Right lobe of liver (tissue), 4 donors: ENCODE measurements around the gene KDM4D.
"Not testable (repeated sequence)": the region's sequence is repeated elsewhere in the genome, so short reads cannot be mapped to it uniquely, and the experiment has no call there.

Source experiments
- CTCF ChIP-seq, 4 donors: fragments of 200-600 bp in 3 of 4; fragments of 450-650 bp in 1 of 4; IDR thresholded peaks; one replicate each; pipeline versions ENCODE4 v1.5.1 to v1.8.0; 2016 to 2022; ENCODE audit warnings: antibody characterized with exemption in 4 of 4, mild to moderate bottlenecking in 2 of 4
- POLR2A ChIP-seq: fragments of 450-650 bp; IDR thresholded peaks from one replicate; pipeline ENCODE4 v1.6.1; 2017; ENCODE audit warnings: antibody characterized with exemption, mild to moderate bottlenecking
- donor health status: DM: no; HTN: no; CAD: no.
- donor health status: DM: no; HTN: no; CAD: no.
- donor health status: DM: no; HTN: yes; CAD: no.

- not testable (repeated sequence) for TF ChIP-seq CTCF (IDR thresholded peaks at IDR 0.05); POLR2A
Observed at GRCh38 chr11:95025594-95025993, 52.1 kb downstream of the KDM4D start.
